K562 (cell line): ENCODE measurements around the gene APCDD1L. TPM values are rescaled to one million over a fixed set of nuclear protein-coding genes. Genes with fewer than 3 reads are reported as not detected.

ENCODE experiments used
- ATAC-seq: fragments of 200-7000 bp; cut with Tn5 transposase; 3 replicates; pipeline ENCODE4 v1.9.1; 2020; ENCODE audit warnings: moderate library complexity
- BruUV-seq: library from RNA; stranded (reverse); fragments of 400-500 nt; replicated peaks from 2 replicates; lab custom pipeline; 2021; lab: Mats Ljungman, UMichigan
- CTCF ChIA-PET: fragments of 300-600 bp; formaldehyde crosslinking; extraction: SDS; loops from one replicate; lab custom pipeline; 2021; ENCODE audit warnings: low intra/inter-chr PET ratio; lab: Yijun Ruan, JAX
- POLR2A ChIA-PET: fragments of 300-600, 350-650 bp; sonication (Branson Sonifier 250); formaldehyde crosslinking; extraction: SDS; loops from one replicate; lab custom pipeline; 2021; ENCODE audit warnings: antibody characterized with exemption, inconsistent platforms; lab: Yijun Ruan, JAX
- DNase-seq, 4 experiments: peaks; one replicate each; pipeline versions ENCODE4 v3.0.0 to v3.0.0-alpha.2; 2011 to 2018; ENCODE audit warnings: low spot score in 3 of 4, mixed read lengths in 3 of 4; ENCODE audit errors: extremely low read depth in 1 of 4
- FAIRE-seq: peaks from 2 replicates; lab custom pipeline; 2011; peaks lifted over from hg19 to GRCh38; lab: Jason Lieb, UNC
- H2AFZ ChIP-seq: 2 replicates; pipeline ENCODE4 v1.6.0; 2011; ENCODE audit warnings: low read depth, low read length, control low read depth, inconsistent platforms
- H3K27ac ChIP-seq: fragments of 200-600 bp; 3 replicates; pipeline ENCODE4 v1.8.0; 2011; ENCODE audit warnings: low read depth, mild to moderate bottlenecking, control low read depth, inconsistent platforms, low read length, moderate library complexity, mixed read lengths; ENCODE audit errors: extremely low read depth
- H3K27me3 ChIP-seq, 2 experiments: fragments of 300-600 bp in 1 of 2; 2 replicates in 1 of 2; 3 replicates in 1 of 2; pipeline versions ENCODE4 v1.6.0 to v1.8.0; 2011; ENCODE audit warnings: inconsistent platforms in 2 of 2, low read length in 2 of 2, mild to moderate bottlenecking in 1 of 2, mixed read lengths in 1 of 2, moderate library complexity in 1 of 2; ENCODE audit not compliant: control insufficient read depth in 2 of 2, insufficient read depth in 2 of 2
- H3K36me3 ChIP-seq: fragments of 300-600 bp; 3 replicates; pipeline ENCODE4 v1.8.0; 2011; ENCODE audit warnings: mild to moderate bottlenecking, low read length, inconsistent platforms; ENCODE audit not compliant: control insufficient read depth, insufficient read depth
- H3K4me1 ChIP-seq, 2 experiments: fragments of 200-600 bp in 1 of 2; replicated peaks in 1 of 2; 2 replicates in 1 of 2; 3 replicates in 1 of 2; pipeline versions ENCODE4 v1.5.1 to v1.8.0; 2011; ENCODE audit warnings: inconsistent platforms in 2 of 2, low read length in 2 of 2, mild to moderate bottlenecking in 1 of 2, mixed read lengths in 1 of 2, moderate library complexity in 1 of 2; ENCODE audit not compliant: control insufficient read depth in 2 of 2, insufficient read depth in 2 of 2
- H3K4me2 ChIP-seq: 2 replicates; pipeline ENCODE4 v1.6.1; 2011; ENCODE audit warnings: low read length, control low read depth, inconsistent platforms, mixed read lengths; ENCODE audit not compliant: insufficient read depth
- H3K4me3 ChIP-seq: fragments of 200-600 bp; sonication (generic), shearing (Covaris generic); 2 replicates; pipeline ENCODE4 v1.5.1; 2016; ENCODE audit warnings: control low read depth, inconsistent platforms
- H3K79me2 ChIP-seq: fragments of 200-600 bp; 3 replicates; pipeline ENCODE4 v1.8.0; 2011; ENCODE audit warnings: low read length, inconsistent platforms; ENCODE audit not compliant: control insufficient read depth, insufficient read depth
- H3K9ac ChIP-seq, 2 experiments: 2 replicates each; pipeline versions ENCODE4 v1.6.0 to v1.6.1; 2011; ENCODE audit warnings: low read depth in 2 of 2, low read length in 2 of 2, control low read depth in 1 of 2, inconsistent platforms in 1 of 2, mild to moderate bottlenecking in 1 of 2, mixed read lengths in 1 of 2; ENCODE audit not compliant: insufficient read depth in 1 of 2
- H3K9me1 ChIP-seq: one replicate; pipeline ENCODE4 v1.6.0; 2011; ENCODE audit warnings: inconsistent platforms, mild to moderate bottlenecking, low read length, moderate library complexity; ENCODE audit not compliant: control insufficient read depth, insufficient read depth
- H3K9me3 ChIP-seq: replicated peaks from 2 replicates; pipeline ENCODE4 v1.5.1; 2011; ENCODE audit warnings: low read depth, low read length, inconsistent platforms; ENCODE audit not compliant: control insufficient read depth, insufficient read depth
- H4K20me1 ChIP-seq: replicated peaks from 2 replicates; pipeline ENCODE4 v1.6.1; 2011; ENCODE audit warnings: low read length, inconsistent platforms, mixed read lengths; ENCODE audit not compliant: control insufficient read depth, insufficient read depth
- CC2D1A ChIP-seq: fragments of 450-650 bp; IDR thresholded peaks from 2 replicates; pipeline ENCODE4 v1.6.1; 2017; ENCODE audit warnings: mild to moderate bottlenecking
- CHCHD3 ChIP-seq: fragments of 250-450 bp; sonication (Bioruptor Pico); IDR thresholded peaks from 2 replicates; pipeline ENCODE4 v2.1.2; 2022; ENCODE audit warnings: mild to moderate bottlenecking
- HCFC1 ChIP-seq: IDR thresholded peaks from 2 replicates; pipeline ENCODE4 v1.6.1; 2012; ENCODE audit warnings: low read depth, low read length, improper control_type of control experiment
- HMGN3 ChIP-seq: IDR thresholded peaks from 2 replicates; pipeline ENCODE4 v1.6.1; 2011; ENCODE audit warnings: borderline replicate concordance, low read depth, mild to moderate bottlenecking, mixed read lengths, low read length; ENCODE audit not compliant: insufficient read length; ENCODE audit errors: extremely low read depth
- KLF10 ChIP-seq: fragments of 250-450 bp; sonication (Bioruptor Pico); IDR thresholded peaks from 2 replicates; pipeline ENCODE4 v1.6.1; 2021; ENCODE audit warnings: matching md5 sums
- SRSF3 ChIP-seq: fragments of 200-400 bp; formaldehyde crosslinking; IDR thresholded peaks from 2 replicates; pipeline ENCODE4 v1.6.1; 2016; ENCODE audit warnings: mild to moderate bottlenecking, low read length, moderate library complexity; ENCODE audit not compliant: insufficient read depth
- TBP ChIP-seq: optimal IDR thresholded peaks from 2 replicates; pipeline ENCODE3; 2011; ENCODE audit warnings: low read depth, low read length, improper control_type of control experiment
- ZNF263 ChIP-seq: sonication (generic); formaldehyde crosslinking; IDR thresholded peaks from 2 replicates; pipeline ENCODE4 v1.8.0; 2022; ENCODE audit warnings: mild to moderate bottlenecking, missing genetic modification reagents, borderline replicate concordance
- WGBS: fragments of 100-300 bp; shearing (Covaris generic); methylation state at CpG from one replicate; pipeline ENCODE4 v1.1.6; 2016; ENCODE audit warnings: low coverage, mixed read lengths; ENCODE audit not compliant: insufficient coverage; ENCODE audit errors: missing lambda C conversion rate; 5-methylcytosine and 5-hydroxymethylcytosine counted together
- in situ Hi-C: fragments of 300-500 bp; cut with MboI; formaldehyde crosslinking; loops from 4 replicates; pipeline ENCODE4 v1.15.0; 2018; ENCODE audit warnings: inconsistent platforms, mixed read lengths
- intact Hi-C: fragments of 100-400 bp; cut with micrococcal nuclease; formaldehyde crosslinking; loops from 2 replicates; pipeline ENCODE4 v1.14.2; 2022
- polyA plus RNA-seq, 8 experiments: library from polyadenylated mRNA; depleted of rRNA in 4 of 8; stranded (reverse) in 5 of 8; unstranded in 3 of 8; fragments of >200 nt; fragmentation: Nextera tagmentation in 2 of 8; fragmentation: Illumina TruSeq in 1 of 8; extraction: Ambion mirVana in 2 of 8; extraction: Trizol in 1 of 8; gene quantifications; 2 replicates each; pipeline versions ENCODE4 v1.2.1 to v1.2.3, GENCODE V29; 2011 to 2014; ENCODE audit warnings: inconsistent platforms in 1 of 8, missing spikeins in 1 of 8
- total RNA-seq, 7 experiments: library from RNA; depleted of rRNA in 6 of 7; stranded (reverse); fragments of >200 nt in 6 of 7; fragmentation: Illumina TruSeq in 2 of 7; extraction: Trizol in 2 of 7; gene quantifications; 2 replicates each; pipeline versions ENCODE4 v1.2.1 to v1.2.3, GENCODE V29; 2011 to 2021; ENCODE audit warnings: low replicate concordance in 1 of 7
- TF ChIP-seq, protein P1 (sequence below), 2 experiments: fragments of 450-650 bp in 1 of 2; sonication (generic) in 1 of 2; formaldehyde crosslinking in 1 of 2; IDR thresholded peaks; 2 replicates each; pipeline versions ENCODE4 v1.7.1 to v1.9.0; 2016 to 2022; ENCODE audit warnings: inconsistent platforms in 1 of 2, mild to moderate bottlenecking in 1 of 2, missing genetic modification reagents in 1 of 2
- TF ChIP-seq, protein P2 (sequence below), 2 experiments: IDR thresholded peaks; 2 replicates each; pipeline ENCODE4 v1.6.1; 2011; ENCODE audit warnings: borderline replicate concordance in 1 of 2, control low read depth in 1 of 2, low read depth in 1 of 2, low read length in 1 of 2, mild to moderate bottlenecking in 1 of 2, mixed read lengths in 1 of 2, moderate library complexity in 1 of 2; ENCODE audit not compliant: insufficient read depth in 1 of 2, insufficient read length in 1 of 2, poor library complexity in 1 of 2, severe bottlenecking in 1 of 2; ENCODE audit errors: extremely low read depth in 1 of 2

Gene APCDD1L
- total and polyA plus RNA-seq, 9 of the 15 experiments (the other 6 are each of a cell fraction or from before 2014, with no cell fraction given): not detected

DNA sequence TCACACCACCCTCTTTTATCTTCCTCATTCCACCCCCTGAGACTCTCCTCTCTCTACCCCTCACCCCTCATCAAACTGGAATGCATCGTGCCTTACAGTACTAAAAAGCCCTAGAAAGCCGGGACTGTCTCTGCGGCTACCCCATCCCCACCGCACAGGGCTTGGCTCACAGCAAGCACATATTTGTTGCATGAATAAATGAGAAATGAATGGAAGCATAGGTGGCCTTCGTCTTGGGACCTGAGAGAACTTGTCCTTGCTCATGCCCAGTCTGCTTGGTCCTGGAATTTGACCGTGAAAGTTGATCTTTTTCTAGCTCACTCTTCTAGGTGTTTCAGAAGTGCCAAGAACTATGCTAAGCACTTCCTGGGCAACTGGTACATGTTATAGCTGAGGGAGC, 53.3 kb downstream of the APCDD1L start (continued):
- TF ChIP-seq CHCHD3 (CRISPR knock-in tag): no peak

- no peak for FAIRE-seq
- BruUV-seq: no TSS peak
- no peaks in the 10 kb centered on the region for H3K36me3 ChIP-seq
- DNase-seq: no peak
- H4K20me1 ChIP-seq: 0 out of 2 replicates have a peak, but pooled peaks cover 3% of the 10 kb centered on the region
- H3K4me3 ChIP-seq: no peak overlapping the region
- 69% methylated on average over 25 of the region's 25 CpGs for WGBS
- in situ Hi-C loops: no loop called here
- intact Hi-C loops: no loop called here
- no peak overlapping the region for H2AFZ ChIP-seq
- no peak for ATAC-seq
- CTCF ChIA-PET: no interaction called here
- H3K4me2 ChIP-seq: no peak overlapping the region
- no peaks in the 10 kb centered on the region for H3K9me3 ChIP-seq
- H3K9ac ChIP-seq: no peak overlapping the region
- peaks cover 4% of the 10 kb centered on the region for H3K9me1 ChIP-seq
- peaks cover 0 to 7% of the 10 kb centered on the region in 2 experiments; a peak in 1 of 5 replicates for H3K4me1 ChIP-seq
- H3K27me3 ChIP-seq: peaks cover 12% of the 10 kb centered on the region in 2 experiments; a peak in 4 of 5 replicates
- no peaks in the 10 kb centered on the region for H3K79me2 ChIP-seq
- H3K27ac ChIP-seq: no peak overlapping the region
- POLR2A ChIA-PET: interaction anchor here (0.5 kb wide), 1 partner anchor 563 kb away, joined by 3 read pairs; no protein-coding TSS in a partner anchor
- TF ChIP-seq HCFC1 (no peak), KLF10 (CRISPR knock-in tag) (no peak), CC2D1A (no peak), TBP (no peak), ZNF263 (CRISPR knock-in tag) (no peak), SRSF3 (no peak), HMGN3 (no peak)
- TF ChIP-seq, protein P1, sequence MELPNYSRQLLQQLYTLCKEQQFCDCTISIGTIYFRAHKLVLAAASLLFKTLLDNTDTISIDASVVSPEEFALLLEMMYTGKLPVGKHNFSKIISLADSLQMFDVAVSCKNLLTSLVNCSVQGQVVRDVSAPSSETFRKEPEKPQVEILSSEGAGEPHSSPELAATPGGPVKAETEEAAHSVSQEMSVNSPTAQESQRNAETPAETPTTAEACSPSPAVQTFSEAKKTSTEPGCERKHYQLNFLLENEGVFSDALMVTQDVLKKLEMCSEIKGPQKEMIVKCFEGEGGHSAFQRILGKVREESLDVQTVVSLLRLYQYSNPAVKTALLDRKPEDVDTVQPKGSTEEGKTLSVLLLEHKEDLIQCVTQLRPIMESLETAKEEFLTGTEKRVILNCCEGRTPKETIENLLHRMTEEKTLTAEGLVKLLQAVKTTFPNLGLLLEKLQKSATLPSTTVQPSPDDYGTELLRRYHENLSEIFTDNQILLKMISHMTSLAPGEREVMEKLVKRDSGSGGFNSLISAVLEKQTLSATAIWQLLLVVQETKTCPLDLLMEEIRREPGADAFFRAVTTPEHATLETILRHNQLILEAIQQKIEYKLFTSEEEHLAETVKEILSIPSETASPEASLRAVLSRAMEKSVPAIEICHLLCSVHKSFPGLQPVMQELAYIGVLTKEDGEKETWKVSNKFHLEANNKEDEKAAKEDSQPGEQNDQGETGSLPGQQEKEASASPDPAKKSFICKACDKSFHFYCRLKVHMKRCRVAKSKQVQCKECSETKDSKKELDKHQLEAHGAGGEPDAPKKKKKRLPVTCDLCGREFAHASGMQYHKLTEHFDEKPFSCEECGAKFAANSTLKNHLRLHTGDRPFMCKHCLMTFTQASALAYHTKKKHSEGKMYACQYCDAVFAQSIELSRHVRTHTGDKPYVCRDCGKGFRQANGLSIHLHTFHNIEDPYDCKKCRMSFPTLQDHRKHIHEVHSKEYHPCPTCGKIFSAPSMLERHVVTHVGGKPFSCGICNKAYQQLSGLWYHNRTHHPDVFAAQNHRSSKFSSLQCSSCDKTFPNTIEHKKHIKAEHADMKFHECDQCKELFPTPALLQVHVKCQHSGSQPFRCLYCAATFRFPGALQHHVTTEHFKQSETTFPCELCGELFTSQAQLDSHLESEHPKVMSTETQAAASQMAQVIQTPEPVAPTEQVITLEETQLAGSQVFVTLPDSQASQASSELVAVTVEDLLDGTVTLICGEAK (IDR thresholded peaks at IDR 0.05): no peak
- TF ChIP-seq, protein P1 (CRISPR knock-in tag; IDR thresholded peaks at IDR 0.05): no peak
- TF ChIP-seq, protein P2, sequence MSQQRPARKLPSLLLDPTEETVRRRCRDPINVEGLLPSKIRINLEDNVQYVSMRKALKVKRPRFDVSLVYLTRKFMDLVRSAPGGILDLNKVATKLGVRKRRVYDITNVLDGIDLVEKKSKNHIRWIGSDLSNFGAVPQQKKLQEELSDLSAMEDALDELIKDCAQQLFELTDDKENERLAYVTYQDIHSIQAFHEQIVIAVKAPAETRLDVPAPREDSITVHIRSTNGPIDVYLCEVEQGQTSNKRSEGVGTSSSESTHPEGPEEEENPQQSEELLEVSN (IDR thresholded peaks at IDR 0.05; ENCODE audit: borderline replicate concordance in 1 of 2, extremely low read depth in 1 of 2, insufficient read depth in 1 of 2, insufficient read length in 1 of 2, low read depth in 1 of 2, low read length in 1 of 2, poor library complexity in 1 of 2, severe bottlenecking in 1 of 2): no peak
Observed at GRCh38 chr20:58461104-58461503, 54.1 kb downstream of the APCDD1L start.
